ENCODE results near the gene DLG2.

Gene DLG2

DNA sequence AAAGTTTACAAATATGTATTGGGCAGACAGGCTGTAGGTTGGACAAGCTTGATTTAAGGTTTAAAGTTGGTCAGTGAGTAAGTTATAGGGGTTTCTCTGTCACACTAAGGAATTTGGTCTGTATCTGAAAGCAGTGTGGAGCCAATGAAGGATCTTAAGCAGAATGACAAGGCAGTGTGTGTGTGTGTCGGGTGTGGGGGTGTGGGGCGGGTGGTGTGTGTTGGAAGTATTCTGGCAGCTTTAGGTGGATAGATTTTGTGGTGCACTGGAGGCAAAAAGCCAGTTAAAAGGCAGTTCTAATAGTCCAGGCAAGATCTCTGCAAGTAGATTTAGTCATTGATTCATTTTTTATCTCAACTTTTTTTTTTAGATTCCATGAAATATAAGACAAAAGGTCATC, 1334.2 kb downstream of the DLG2 start:
- DNase-seq = no peak
- H3K36me3 ChIP-seq (ENCODE audit: control insufficient read depth, insufficient read depth, low read length) = no peaks in the 10 kb centered on the region
- no peaks in the 10 kb centered on the region for H3K4me1 ChIP-seq (ENCODE audit: control insufficient read depth, insufficient read depth, low read length, poor library complexity, severe bottlenecking)
- H3K27ac ChIP-seq (ENCODE audit: insufficient read depth, low read length, poor library complexity, severe bottlenecking) = no peak overlapping the region
- no peak overlapping the region for H3K4me3 ChIP-seq (ENCODE audit: insufficient read depth, low read depth, low read length, poor library complexity, severe bottlenecking)
- no peaks in the 10 kb centered on the region for H3K9me3 ChIP-seq (ENCODE audit: control insufficient read depth, low read length)
- H3K27me3 ChIP-seq (replicated peaks; ENCODE audit: control insufficient read depth, insufficient read depth, low read length, poor library complexity, severe bottlenecking) = no peaks in the 10 kb centered on the region

DNA sequence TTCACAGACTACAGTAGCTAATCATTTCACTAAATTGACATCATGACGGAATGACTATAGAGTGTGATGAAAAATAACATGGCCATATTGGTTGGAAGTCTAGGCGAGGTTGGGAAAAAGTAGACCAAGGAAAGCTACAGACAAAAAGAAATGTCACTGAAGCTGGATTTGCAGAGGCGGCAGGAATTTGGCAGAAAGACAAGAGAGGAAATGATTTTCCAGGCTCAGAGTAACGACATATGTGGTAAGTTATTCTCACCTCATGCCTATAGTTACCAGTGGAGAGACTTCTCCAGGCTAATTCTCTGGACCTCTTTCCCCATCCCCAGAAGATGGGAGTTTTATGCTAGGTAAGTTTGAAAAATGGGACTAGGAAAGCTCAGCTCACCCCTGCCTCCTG, 1335.1 kb downstream of the DLG2 start:
- H3K27ac ChIP-seq (ENCODE audit: insufficient read depth, low read length, poor library complexity, severe bottlenecking) = no peak overlapping the region
- no peaks in the 10 kb centered on the region for H3K27me3 ChIP-seq (replicated peaks; ENCODE audit: control insufficient read depth, insufficient read depth, low read length, poor library complexity, severe bottlenecking)
- H3K36me3 ChIP-seq (ENCODE audit: control insufficient read depth, insufficient read depth, low read length) = no peaks in the 10 kb centered on the region
- H3K4me1 ChIP-seq (ENCODE audit: control insufficient read depth, insufficient read depth, low read length, poor library complexity, severe bottlenecking) = no peaks in the 10 kb centered on the region
- DNase-seq = no peak
- H3K9me3 ChIP-seq (ENCODE audit: control insufficient read depth, low read length) = no peaks in the 10 kb centered on the region
- no peak overlapping the region for H3K4me3 ChIP-seq (ENCODE audit: insufficient read depth, low read depth, low read length, poor library complexity, severe bottlenecking)

DNA sequence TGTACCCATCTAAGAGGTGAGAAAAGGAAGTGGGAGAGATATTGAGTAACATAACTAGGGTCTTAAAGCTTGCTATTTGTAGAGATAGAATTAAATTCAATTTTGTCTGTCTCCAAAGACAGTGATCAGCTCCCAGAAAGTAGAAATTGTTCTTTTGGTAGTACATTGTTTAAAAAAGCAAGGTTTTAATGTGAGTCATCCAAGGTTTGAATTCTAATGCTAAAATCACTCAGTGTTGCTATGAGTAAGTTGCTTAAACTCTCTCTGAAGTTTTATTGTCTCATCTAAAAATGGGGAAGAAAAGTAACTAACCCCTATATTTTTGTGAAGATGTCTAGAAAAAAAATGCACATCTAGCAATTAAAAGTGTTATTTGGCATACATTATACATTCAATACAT, 1336.5 kb downstream of the DLG2 start:
- Histone ChIP-seq H3K9me3 (ENCODE audit: control insufficient read depth, low read length) (no peaks in the 10 kb centered on the region), H3K36me3 (ENCODE audit: control insufficient read depth, insufficient read depth, low read length) (no peaks in the 10 kb centered on the region), H3K4me3 (ENCODE audit: insufficient read depth, low read depth, low read length, poor library complexity, severe bottlenecking) (no peak overlapping the region), H3K4me1 (ENCODE audit: control insufficient read depth, insufficient read depth, low read length, poor library complexity, severe bottlenecking) (no peaks in the 10 kb centered on the region), H3K27ac (ENCODE audit: insufficient read depth, low read length, poor library complexity, severe bottlenecking) (no peak overlapping the region), H3K27me3 (replicated peaks; ENCODE audit: control insufficient read depth, insufficient read depth, low read length, poor library complexity, severe bottlenecking) (no peaks in the 10 kb centered on the region)
- no peak for DNase-seq

DNA sequence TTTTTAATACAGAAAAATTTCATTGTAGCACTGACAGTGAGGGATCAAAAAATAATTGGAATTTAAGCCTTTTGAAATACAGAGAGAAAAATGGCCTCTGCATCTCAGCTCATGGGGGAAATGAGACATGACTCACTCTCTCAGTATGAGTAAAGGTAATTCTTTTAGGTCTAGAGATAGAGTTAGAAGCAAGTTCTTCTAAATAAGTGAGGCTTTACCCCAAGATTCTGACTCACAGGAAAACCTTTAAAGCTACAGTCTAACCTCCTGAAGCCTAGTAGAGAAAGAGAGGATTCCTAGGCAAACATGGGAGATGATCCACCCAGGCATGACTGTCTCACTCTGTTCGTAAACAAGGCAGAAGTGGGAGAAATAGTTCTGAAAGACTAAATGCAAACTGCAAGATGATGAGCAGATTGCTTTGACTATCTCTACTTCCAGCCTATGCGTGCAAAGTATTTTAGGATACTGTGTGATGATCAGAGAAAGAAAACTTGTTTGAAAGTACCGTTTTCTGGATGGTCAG, 1337.7 kb downstream of the DLG2 start:
- Histone ChIP-seq H3K27me3 (replicated peaks; ENCODE audit: control insufficient read depth, insufficient read depth, low read length, poor library complexity, severe bottlenecking) (no peaks in the 10 kb centered on the region), H3K27ac (ENCODE audit: insufficient read depth, low read length, poor library complexity, severe bottlenecking) (no peak overlapping the region), H3K4me3 (ENCODE audit: insufficient read depth, low read depth, low read length, poor library complexity, severe bottlenecking) (no peak overlapping the region), H3K9me3 (ENCODE audit: control insufficient read depth, low read length) (no peaks in the 10 kb centered on the region), H3K4me1 (ENCODE audit: control insufficient read depth, insufficient read depth, low read length, poor library complexity, severe bottlenecking) (no peaks in the 10 kb centered on the region), H3K36me3 (ENCODE audit: control insufficient read depth, insufficient read depth, low read length) (no peaks in the 10 kb centered on the region)
- DNase-seq = no peak

DNA sequence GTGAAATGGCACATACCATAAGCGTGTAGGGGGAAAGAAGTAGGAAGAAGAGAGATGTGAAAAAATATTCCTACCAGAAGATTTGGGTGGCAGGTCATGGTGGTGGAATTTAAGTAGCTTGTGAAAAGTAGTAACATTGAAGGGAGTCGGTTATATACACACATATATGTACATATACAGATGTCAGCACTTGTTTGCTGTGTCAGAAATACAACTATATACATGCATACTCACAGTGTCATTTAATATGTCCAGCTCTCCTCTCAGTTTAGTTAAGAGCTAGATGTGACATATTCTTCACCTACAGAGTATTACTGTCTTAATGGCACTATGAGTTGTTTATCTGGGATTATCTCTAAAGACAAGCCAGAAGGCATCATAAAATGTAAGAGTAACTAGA, 1353.6 kb downstream of the DLG2 start:
- no peak for DNase-seq
- no peak overlapping the region for H3K27ac ChIP-seq (ENCODE audit: insufficient read depth, low read length, poor library complexity, severe bottlenecking)
- H3K9me3 ChIP-seq (ENCODE audit: control insufficient read depth, low read length) = no peaks in the 10 kb centered on the region
- no peaks in the 10 kb centered on the region for H3K4me1 ChIP-seq (ENCODE audit: control insufficient read depth, insufficient read depth, low read length, poor library complexity, severe bottlenecking)
- H3K4me3 ChIP-seq (ENCODE audit: insufficient read depth, low read depth, low read length, poor library complexity, severe bottlenecking) = no peak overlapping the region
- no peaks in the 10 kb centered on the region for H3K27me3 ChIP-seq (replicated peaks; ENCODE audit: control insufficient read depth, insufficient read depth, low read length, poor library complexity, severe bottlenecking)
- H3K36me3 ChIP-seq (ENCODE audit: control insufficient read depth, insufficient read depth, low read length) = no peaks in the 10 kb centered on the region

DNA sequence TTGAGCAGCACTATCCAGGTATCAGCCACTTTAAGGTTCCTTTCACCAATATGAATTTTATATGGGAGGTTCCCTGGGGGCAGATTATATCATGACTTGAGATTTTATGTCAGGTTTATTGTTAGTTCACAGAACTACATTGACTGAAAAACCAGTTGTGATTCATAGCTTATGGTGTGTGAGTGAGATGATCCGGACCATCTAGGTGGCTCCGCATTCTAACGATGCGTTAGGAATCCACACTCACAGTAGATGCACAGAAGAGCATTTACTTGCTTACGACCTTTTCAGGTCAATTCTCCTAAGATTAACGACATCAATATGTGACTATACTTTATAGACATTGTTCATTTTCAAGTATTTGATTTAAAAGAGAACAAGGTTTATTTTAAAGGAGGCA, 1356.7 kb downstream of the DLG2 start:
- H3K36me3 ChIP-seq (ENCODE audit: control insufficient read depth, insufficient read depth, low read length) = no peaks in the 10 kb centered on the region
- H3K4me3 ChIP-seq (ENCODE audit: insufficient read depth, low read depth, low read length, poor library complexity, severe bottlenecking) = no peak overlapping the region
- no peaks in the 10 kb centered on the region for H3K27me3 ChIP-seq (replicated peaks; ENCODE audit: control insufficient read depth, insufficient read depth, low read length, poor library complexity, severe bottlenecking)
- no peaks in the 10 kb centered on the region for H3K9me3 ChIP-seq (ENCODE audit: control insufficient read depth, low read length)
- H3K27ac ChIP-seq (ENCODE audit: insufficient read depth, low read length, poor library complexity, severe bottlenecking) = no peak overlapping the region
- H3K4me1 ChIP-seq (ENCODE audit: control insufficient read depth, insufficient read depth, low read length, poor library complexity, severe bottlenecking) = no peaks in the 10 kb centered on the region
- no peak for DNase-seq

DNA sequence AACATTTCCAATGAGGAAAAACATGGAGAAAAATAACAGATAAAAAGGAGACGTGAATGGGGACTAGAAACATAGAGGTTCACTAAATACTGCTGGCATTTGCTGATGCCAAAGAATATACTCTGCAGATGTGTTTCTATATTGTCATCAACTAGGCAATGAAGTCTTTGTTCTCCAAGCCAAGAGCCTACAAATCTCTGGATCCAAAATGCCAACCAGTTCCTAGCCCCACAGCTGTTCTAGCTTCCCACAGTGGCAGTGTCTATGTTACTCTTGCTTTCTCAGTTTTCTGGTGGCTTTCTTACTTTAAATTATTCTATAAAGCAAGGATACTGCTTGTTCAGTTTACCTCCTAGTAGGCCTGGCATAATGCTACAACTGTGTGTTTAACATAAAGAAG, 1363.1 kb downstream of the DLG2 start:
- no peaks in the 10 kb centered on the region for H3K36me3 ChIP-seq (ENCODE audit: control insufficient read depth, insufficient read depth, low read length)
- no peak for DNase-seq
- H3K4me1 ChIP-seq (ENCODE audit: control insufficient read depth, insufficient read depth, low read length, poor library complexity, severe bottlenecking) = no peaks in the 10 kb centered on the region
- no peaks in the 10 kb centered on the region for H3K9me3 ChIP-seq (ENCODE audit: control insufficient read depth, low read length)
- no peak overlapping the region for H3K4me3 ChIP-seq (ENCODE audit: insufficient read depth, low read depth, low read length, poor library complexity, severe bottlenecking)
- H3K27ac ChIP-seq (ENCODE audit: insufficient read depth, low read length, poor library complexity, severe bottlenecking) = no peak overlapping the region
- no peaks in the 10 kb centered on the region for H3K27me3 ChIP-seq (replicated peaks; ENCODE audit: control insufficient read depth, insufficient read depth, low read length, poor library complexity, severe bottlenecking)

DNA sequence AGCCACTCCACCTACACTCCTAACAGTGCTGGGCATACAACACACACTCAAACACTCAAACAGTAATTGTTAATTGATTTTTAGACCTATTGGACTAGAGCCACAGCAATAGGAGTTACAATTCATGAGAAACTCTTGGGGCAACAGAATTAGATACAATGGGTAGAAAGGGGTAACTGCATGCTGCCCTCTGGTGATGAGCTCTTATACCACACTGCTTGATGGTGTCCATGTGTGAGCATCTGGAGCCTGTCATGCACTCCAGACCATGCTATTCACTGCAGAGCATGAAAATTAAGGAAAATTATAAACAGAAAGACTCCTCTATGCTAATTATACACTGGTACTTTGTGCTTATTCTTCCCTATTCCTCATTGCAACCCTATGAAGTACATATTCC, 1365.4 kb downstream of the DLG2 start:
- Histone ChIP-seq H3K9me3 (ENCODE audit: control insufficient read depth, low read length) (no peaks in the 10 kb centered on the region), H3K36me3 (ENCODE audit: control insufficient read depth, insufficient read depth, low read length) (no peaks in the 10 kb centered on the region), H3K4me1 (ENCODE audit: control insufficient read depth, insufficient read depth, low read length, poor library complexity, severe bottlenecking) (no peaks in the 10 kb centered on the region), H3K4me3 (ENCODE audit: insufficient read depth, low read depth, low read length, poor library complexity, severe bottlenecking) (no peak overlapping the region), H3K27me3 (replicated peaks; ENCODE audit: control insufficient read depth, insufficient read depth, low read length, poor library complexity, severe bottlenecking) (no peaks in the 10 kb centered on the region), H3K27ac (ENCODE audit: insufficient read depth, low read length, poor library complexity, severe bottlenecking) (no peak overlapping the region)
- DNase-seq = no peak

DNA sequence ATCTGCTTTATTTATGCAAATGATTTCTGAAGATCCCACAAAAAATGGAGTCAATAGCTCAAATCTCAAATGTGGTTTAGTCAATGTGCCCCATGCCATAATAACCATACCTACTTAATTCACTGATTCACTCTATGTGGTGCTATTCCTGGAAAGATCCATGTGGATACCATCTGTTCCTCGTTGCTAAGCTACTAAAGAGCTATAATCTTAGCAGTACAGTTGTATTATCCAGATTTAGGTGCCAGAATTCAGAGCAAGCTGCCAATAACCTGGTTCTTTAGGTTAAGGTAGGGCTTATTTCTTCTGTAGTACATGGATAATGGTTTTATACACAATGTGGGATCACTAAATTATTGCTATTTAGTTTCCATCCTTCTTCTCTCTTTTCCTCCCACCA, 1366.3 kb downstream of the DLG2 start:
- Histone ChIP-seq H3K9me3 (ENCODE audit: control insufficient read depth, low read length) (no peaks in the 10 kb centered on the region), H3K4me1 (ENCODE audit: control insufficient read depth, insufficient read depth, low read length, poor library complexity, severe bottlenecking) (no peaks in the 10 kb centered on the region), H3K27ac (ENCODE audit: insufficient read depth, low read length, poor library complexity, severe bottlenecking) (no peak overlapping the region), H3K36me3 (ENCODE audit: control insufficient read depth, insufficient read depth, low read length) (no peaks in the 10 kb centered on the region), H3K27me3 (replicated peaks; ENCODE audit: control insufficient read depth, insufficient read depth, low read length, poor library complexity, severe bottlenecking) (no peaks in the 10 kb centered on the region), H3K4me3 (ENCODE audit: insufficient read depth, low read depth, low read length, poor library complexity, severe bottlenecking) (no peak overlapping the region)
- DNase-seq = no peak

DNA sequence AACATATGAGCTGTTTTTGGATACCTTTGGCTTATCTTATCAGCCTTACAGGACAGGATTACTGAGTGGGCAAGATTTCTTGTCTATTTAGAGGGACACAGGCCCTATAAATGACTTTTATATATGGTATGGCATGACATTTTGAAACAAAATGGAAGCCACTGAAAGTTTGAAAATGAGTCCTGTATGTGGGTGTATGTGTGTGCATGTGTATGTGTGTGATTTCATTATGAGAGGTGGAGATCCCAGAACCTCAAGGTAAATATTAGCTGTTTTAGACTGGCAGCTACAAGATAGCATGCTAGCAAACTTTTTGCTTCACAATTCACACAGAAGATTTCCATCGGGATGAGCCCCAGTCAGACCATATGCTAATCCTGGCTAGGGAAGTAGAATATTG, 1370.5 kb downstream of the DLG2 start:
- no peaks in the 10 kb centered on the region for H3K36me3 ChIP-seq (ENCODE audit: control insufficient read depth, insufficient read depth, low read length)
- H3K27ac ChIP-seq (ENCODE audit: insufficient read depth, low read length, poor library complexity, severe bottlenecking) = no peak overlapping the region
- no peak overlapping the region for H3K4me3 ChIP-seq (ENCODE audit: insufficient read depth, low read depth, low read length, poor library complexity, severe bottlenecking)
- no peaks in the 10 kb centered on the region for H3K4me1 ChIP-seq (ENCODE audit: control insufficient read depth, insufficient read depth, low read length, poor library complexity, severe bottlenecking)
- no peaks in the 10 kb centered on the region for H3K27me3 ChIP-seq (replicated peaks; ENCODE audit: control insufficient read depth, insufficient read depth, low read length, poor library complexity, severe bottlenecking)
- no peak for DNase-seq
- H3K9me3 ChIP-seq (ENCODE audit: control insufficient read depth, low read length) = no peaks in the 10 kb centered on the region

DNA sequence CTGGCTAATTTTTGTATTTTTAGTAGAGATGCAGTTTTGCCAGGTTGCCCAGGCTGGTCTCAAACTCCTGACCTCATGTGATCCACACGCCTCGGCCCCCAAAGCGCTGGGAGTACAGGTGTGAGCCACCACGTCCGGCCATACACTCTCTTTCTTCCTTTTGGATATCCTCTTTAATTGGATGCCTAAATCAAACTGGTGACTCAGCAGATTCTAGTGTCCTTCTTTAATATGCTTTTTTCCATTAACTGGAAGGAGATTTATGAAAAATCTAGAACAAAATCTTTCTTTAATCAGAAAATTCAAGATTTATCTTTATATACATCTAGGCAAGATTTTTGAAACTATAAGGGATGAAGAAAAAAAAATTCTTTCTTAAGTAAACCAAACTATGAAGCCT, 1371.7 kb downstream of the DLG2 start:
- Histone ChIP-seq H3K36me3 (ENCODE audit: control insufficient read depth, insufficient read depth, low read length) (no peaks in the 10 kb centered on the region), H3K4me1 (ENCODE audit: control insufficient read depth, insufficient read depth, low read length, poor library complexity, severe bottlenecking) (no peaks in the 10 kb centered on the region), H3K9me3 (ENCODE audit: control insufficient read depth, low read length) (no peaks in the 10 kb centered on the region), H3K27ac (ENCODE audit: insufficient read depth, low read length, poor library complexity, severe bottlenecking) (no peak overlapping the region), H3K4me3 (ENCODE audit: insufficient read depth, low read depth, low read length, poor library complexity, severe bottlenecking) (no peak overlapping the region), H3K27me3 (replicated peaks; ENCODE audit: control insufficient read depth, insufficient read depth, low read length, poor library complexity, severe bottlenecking) (no peaks in the 10 kb centered on the region)
- no peak for DNase-seq

All from effector memory CD4-positive, alpha-beta T cell (primary cell).